ENCODE data around the gene GJB2. TPM values are rescaled to one million over a fixed set of nuclear protein-coding genes. Genes with fewer than 3 reads are reported as not detected.

The GJB2 gene
- total RNA-seq, 2 donors from 2014 or later = 1.5 to 2.7 TPM

Other genes with a start within 250 kb of the GJB2 start
- 10 to 100 TPM; 85.1 to 94.0 TPM for gene ZMYM2, start 234.2 kb downstream of the GJB2 start, total RNA-seq
- gene GJA3, start 31.9 kb downstream of the GJB2 start, total RNA-seq = under 1 TPM in 1 of 2 donors, not detected in 1; 0.45 TPM
- gene GJB6, start 39.4 kb upstream of the GJB2 start, total RNA-seq = 1 to 10 TPM; 1.3 to 4.7 TPM